GM06990 (cell line): ENCODE results near the gene GAREM1.

ENCODE experiments used
- DNase-seq: peaks from one replicate; pipeline ENCODE4 v3.0.0-alpha.2; 2011; ENCODE audit not compliant: insufficient read length; ENCODE audit errors: extremely low read depth
- H3K27me3 ChIP-seq: replicated peaks from 2 replicates; pipeline ENCODE4 v1.6.0; 2011; ENCODE audit warnings: low read length; ENCODE audit not compliant: control insufficient read depth, insufficient read depth
- H3K36me3 ChIP-seq: 2 replicates; pipeline ENCODE4 v1.5.1; 2011; ENCODE audit warnings: low read length; ENCODE audit not compliant: control insufficient read depth, insufficient read depth
- H3K4me3 ChIP-seq: replicated peaks from 2 replicates; pipeline ENCODE4 v1.5.1; 2011; ENCODE audit warnings: low read depth, mild to moderate bottlenecking, control low read depth, low read length
- TF ChIP-seq, protein P1 (sequence below): IDR thresholded peaks from 2 replicates; pipeline ENCODE4 v1.5.1; 2011; ENCODE audit warnings: low read length, control low read depth, mild to moderate bottlenecking, inconsistent platforms; ENCODE audit not compliant: insufficient read depth, poor library complexity, severe bottlenecking

GAREM1 gene

DNA sequence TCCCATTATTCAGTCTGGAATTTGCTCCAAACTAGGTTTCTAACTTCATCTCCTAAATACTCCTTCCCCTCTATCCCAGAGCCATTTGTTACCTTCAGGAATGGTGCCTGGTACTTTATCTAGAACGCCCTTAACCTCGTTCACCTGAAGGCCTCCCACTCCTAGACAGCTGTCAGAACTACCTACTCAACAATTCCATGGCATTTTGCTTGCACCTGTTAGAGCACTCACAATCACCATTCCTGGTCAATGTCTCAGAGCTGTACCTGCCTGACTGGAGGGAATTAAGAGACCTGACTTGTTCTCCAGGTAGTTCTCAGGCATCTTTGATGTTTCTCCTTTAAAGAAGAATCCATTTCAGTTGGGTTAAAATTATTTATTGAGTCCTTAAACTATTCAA, 88.9 kb downstream of the GAREM1 start:
- H3K36me3 ChIP-seq = no peaks in the 10 kb centered on the region
- no peak overlapping the region for H3K4me3 ChIP-seq
- no peaks in the 10 kb centered on the region for H3K27me3 ChIP-seq
- TF ChIP-seq, protein P1, sequence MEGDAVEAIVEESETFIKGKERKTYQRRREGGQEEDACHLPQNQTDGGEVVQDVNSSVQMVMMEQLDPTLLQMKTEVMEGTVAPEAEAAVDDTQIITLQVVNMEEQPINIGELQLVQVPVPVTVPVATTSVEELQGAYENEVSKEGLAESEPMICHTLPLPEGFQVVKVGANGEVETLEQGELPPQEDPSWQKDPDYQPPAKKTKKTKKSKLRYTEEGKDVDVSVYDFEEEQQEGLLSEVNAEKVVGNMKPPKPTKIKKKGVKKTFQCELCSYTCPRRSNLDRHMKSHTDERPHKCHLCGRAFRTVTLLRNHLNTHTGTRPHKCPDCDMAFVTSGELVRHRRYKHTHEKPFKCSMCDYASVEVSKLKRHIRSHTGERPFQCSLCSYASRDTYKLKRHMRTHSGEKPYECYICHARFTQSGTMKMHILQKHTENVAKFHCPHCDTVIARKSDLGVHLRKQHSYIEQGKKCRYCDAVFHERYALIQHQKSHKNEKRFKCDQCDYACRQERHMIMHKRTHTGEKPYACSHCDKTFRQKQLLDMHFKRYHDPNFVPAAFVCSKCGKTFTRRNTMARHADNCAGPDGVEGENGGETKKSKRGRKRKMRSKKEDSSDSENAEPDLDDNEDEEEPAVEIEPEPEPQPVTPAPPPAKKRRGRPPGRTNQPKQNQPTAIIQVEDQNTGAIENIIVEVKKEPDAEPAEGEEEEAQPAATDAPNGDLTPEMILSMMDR = no peak
- DNase-seq = no peak

DNA sequence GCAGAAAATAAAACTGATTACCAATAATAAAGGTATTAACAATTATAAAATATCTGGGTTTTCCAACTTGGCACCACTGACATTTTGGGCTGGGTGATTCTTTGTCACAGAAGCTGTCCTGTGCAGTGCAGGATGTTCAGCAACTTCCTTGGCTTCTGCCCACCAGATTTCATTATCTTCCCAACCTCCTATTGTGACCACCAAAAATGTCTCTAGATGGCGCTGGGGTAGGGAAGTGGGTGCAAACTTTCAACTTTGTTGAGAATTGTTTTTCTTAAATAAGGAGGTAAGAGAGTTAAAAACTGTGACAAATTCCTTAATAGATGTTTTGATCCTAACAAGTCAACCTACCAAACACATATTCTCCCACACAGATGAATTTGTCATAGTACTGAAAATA, 90.1 kb downstream of the GAREM1 start:
- H3K4me3 ChIP-seq = no peak overlapping the region
- TF ChIP-seq, protein P1 = no peak
- no peak for DNase-seq
- H3K27me3 ChIP-seq = no peaks in the 10 kb centered on the region
- no peaks in the 10 kb centered on the region for H3K36me3 ChIP-seq

DNA sequence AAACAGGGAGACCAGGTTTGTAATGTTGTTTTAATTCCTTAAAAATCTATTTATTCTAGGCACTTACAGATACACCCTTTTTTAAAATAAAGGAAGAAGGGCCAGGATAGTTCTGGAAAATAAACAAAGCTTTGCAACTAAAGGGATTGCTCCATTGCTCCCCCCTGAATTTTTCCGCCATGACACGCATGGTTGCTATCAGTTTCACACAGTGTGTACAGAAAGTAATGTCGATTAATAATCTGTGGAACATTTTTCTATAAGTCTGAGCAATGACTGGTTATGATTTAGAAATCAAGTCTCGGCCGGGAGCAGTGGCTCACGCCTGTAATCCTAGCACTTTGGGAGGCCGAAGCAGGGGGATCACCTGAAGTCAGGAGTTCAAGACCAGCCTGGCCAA, 90.8 kb downstream of the GAREM1 start:
- TF ChIP-seq, protein P1 = no peak
- H3K4me3 ChIP-seq = no peak overlapping the region
- no peaks in the 10 kb centered on the region for H3K36me3 ChIP-seq
- H3K27me3 ChIP-seq = no peaks in the 10 kb centered on the region
- DNase-seq = no peak

DNA sequence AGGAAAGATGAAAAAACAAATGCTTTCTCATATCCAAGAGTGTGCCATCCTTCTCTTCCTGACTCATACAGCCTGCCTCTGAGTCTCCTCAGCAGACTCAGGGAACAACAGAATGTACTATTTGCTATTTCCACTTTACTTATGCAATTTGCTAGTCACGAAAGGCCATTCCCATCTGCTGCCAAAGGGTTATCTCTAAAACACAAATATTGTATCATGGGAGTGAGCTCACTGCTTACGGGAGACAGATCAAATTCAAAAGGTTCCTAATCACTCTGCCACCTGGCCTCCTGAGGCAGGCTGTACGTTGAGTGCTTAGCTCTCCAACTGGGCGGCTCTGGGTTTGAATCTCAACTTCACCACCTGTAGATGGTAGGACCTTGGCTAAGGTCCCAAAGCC, 92.0 kb downstream of the GAREM1 start:
- Histone ChIP-seq H3K4me3 (no peak overlapping the region), H3K27me3 (no peaks in the 10 kb centered on the region), H3K36me3 (no peaks in the 10 kb centered on the region)
- DNase-seq = no peak
- TF ChIP-seq, protein P1 = no peak

DNA sequence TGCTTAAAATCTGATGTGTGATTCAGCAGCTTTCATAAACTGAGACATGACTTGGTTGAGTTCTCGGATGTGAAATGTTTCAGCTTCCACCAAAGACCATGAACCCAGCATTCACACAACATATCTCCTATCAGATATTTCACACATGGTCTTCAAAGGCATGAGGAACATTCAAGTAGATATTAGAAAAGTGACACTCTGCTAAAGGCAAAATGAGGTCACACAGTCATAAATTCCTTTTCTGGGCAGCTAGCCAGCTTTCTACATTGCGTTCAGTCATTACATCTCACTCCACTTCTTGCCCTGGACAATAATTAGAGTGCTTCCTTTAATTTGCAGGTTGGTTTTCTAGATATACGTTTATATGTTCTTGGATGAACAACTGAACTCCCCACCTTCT, 96.7 kb downstream of the GAREM1 start:
- Histone ChIP-seq H3K27me3 (no peaks in the 10 kb centered on the region), H3K36me3 (no peaks in the 10 kb centered on the region), H3K4me3 (no peak overlapping the region)
- DNase-seq = no peak
- TF ChIP-seq, protein P1 = no peak

DNA sequence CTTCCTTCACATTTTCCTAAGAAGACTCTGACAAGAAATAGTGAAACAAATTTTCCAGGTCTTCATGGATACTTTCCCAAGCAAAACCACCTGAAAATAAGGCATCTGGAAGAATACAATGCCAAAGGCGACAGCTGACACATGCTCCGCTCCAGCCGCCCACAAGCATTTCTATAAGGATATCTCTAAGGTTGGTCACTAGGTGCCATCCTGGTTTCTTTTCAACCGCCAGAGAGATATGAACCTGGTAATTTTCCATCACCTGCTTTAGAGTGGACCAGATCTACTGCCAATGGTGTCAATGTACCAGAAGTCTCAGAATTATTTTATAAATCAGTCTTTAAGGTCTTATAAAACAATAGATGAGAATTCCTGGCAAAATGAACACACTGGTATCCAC, 97.2 kb downstream of the GAREM1 start:
- H3K4me3 ChIP-seq = no peak overlapping the region
- H3K27me3 ChIP-seq = no peaks in the 10 kb centered on the region
- no peak for DNase-seq
- no peaks in the 10 kb centered on the region for H3K36me3 ChIP-seq
- TF ChIP-seq, protein P1 = no peak
